GM12801 (cell line): ENCODE data around the gene NAXE.

Source experiments
- TF ChIP-seq, protein P1 (sequence below): IDR thresholded peaks from one replicate; pipeline ENCODE4 v1.5.1; 2011; ENCODE audit warnings: control low read depth; ENCODE audit not compliant: insufficient read length; ENCODE audit errors: extremely low read depth

Gene NAXE

DNA sequence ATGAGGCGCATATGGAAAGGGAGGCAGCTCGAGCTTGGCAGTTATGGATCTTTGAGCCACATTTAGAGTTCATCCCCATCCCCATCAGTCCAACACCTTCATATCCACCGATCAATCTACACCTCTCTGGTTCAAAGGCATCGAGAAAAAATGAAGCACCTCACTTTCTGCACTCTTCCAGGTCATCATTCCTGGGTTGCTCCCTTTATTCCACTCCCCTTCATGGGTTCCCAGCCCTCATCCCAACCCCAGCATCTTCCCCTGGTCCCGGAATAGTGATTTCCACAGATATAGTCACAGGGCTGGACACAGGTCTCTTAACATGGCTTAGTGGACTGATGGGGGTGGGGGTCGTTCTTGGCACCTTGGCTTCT lies 28.0 kb downstream of the NAXE start:
- TF ChIP-seq, protein P1, sequence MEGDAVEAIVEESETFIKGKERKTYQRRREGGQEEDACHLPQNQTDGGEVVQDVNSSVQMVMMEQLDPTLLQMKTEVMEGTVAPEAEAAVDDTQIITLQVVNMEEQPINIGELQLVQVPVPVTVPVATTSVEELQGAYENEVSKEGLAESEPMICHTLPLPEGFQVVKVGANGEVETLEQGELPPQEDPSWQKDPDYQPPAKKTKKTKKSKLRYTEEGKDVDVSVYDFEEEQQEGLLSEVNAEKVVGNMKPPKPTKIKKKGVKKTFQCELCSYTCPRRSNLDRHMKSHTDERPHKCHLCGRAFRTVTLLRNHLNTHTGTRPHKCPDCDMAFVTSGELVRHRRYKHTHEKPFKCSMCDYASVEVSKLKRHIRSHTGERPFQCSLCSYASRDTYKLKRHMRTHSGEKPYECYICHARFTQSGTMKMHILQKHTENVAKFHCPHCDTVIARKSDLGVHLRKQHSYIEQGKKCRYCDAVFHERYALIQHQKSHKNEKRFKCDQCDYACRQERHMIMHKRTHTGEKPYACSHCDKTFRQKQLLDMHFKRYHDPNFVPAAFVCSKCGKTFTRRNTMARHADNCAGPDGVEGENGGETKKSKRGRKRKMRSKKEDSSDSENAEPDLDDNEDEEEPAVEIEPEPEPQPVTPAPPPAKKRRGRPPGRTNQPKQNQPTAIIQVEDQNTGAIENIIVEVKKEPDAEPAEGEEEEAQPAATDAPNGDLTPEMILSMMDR: no peak

DNA sequence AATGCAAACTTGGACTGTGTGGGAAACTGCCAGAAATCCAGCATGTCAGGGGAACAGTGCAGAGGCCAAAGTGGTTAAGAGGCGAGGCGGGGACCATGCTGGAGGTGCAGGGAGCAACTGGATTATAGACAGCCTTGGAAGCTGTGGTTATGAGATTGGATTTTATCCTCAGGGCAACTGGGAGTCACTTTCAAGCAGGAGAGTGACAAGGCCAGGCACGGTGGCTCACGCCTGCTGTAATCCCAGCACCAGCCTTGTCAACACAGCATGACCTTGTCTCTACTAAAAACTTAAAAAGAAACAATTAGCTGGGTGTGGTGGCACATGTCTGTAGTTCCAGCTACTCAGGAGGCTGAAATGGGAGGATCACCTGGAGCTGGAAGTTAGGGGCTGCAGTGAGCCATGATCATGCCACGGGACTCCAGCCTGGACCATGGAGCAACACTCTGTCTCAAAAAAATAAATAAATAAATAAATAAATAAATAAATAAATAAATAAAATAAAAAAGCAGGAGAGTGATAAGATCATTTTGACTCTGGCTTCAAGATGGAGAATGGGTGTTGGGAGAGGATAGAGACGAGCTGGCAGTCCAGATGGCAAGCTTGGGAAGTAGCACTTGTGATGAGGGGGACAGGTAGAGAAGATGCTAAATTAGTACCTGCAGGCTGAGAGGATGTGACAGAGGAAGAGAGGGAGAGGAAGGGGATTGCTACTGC lies 31.2 kb downstream of the NAXE start:
- TF ChIP-seq, protein P1: no peak

DNA sequence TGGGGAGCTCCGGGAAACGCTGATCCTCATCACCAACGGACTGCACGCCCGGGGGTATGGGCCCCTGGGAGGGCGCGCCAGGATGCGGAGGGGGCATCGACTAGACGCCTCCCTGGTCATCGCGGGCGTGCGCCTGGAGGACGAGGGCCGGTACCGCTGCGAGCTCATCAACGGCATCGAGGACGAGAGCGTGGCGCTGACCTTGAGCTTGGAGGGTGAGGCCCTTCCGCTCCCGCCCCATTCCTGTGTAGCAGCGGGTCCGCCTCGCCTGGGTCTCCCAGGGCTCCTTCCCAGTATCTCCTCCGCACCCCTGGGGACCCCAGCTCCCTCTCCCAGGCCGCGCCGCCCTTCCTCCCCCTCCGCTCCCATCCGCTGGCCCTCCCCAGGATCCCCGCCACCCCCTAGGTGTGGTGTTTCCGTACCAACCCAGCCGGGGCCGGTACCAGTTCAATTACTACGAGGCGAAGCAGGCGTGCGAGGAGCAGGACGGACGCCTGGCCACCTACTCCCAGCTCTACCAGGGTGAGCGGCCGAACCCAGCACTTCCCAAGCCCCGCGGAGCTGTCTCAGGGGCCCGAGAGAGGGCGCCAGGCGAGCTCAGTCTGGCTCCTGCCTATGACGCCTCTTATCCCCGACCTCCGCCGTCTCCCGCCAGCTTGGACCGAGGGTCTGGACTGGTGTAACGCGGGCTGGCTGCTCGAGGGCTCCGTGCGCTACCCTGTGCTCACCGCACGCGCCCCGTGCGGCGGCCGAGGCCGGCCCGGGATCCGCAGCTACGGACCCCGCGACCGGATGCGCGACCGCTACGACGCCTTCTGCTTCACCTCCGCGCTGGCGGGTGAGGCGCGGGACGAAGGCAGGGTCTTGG lies 32.6 kb downstream of the NAXE start:
- TF ChIP-seq, protein P1: no peak

DNA sequence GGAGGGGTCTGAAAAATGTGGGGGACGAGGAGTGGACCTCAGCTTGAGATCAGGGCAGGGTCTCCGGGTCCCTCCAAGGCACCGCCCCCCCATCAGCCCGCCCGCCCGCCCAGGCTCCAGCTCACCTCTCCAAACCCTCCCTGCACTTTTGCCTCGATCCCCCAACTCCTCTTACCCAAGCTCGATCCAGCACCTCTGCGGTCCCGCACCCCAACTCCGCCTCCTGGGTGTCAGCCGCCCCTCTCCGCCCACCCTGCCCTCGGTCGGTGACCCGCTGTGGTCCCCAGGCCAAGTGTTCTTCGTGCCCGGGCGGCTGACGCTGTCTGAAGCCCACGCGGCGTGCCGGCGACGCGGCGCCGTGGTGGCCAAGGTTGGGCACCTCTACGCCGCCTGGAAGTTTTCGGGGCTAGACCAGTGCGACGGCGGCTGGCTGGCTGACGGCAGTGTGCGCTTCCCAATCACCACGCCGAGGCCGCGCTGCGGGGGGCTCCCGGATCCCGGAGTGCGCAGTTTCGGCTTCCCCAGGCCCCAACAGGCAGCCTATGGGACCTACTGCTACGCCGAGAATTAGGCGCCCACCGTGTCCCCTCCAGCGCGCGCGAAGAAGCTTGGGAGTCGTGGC lies 33.3 kb downstream of the NAXE start:
- TF ChIP-seq, protein P1: no peak

DNA sequence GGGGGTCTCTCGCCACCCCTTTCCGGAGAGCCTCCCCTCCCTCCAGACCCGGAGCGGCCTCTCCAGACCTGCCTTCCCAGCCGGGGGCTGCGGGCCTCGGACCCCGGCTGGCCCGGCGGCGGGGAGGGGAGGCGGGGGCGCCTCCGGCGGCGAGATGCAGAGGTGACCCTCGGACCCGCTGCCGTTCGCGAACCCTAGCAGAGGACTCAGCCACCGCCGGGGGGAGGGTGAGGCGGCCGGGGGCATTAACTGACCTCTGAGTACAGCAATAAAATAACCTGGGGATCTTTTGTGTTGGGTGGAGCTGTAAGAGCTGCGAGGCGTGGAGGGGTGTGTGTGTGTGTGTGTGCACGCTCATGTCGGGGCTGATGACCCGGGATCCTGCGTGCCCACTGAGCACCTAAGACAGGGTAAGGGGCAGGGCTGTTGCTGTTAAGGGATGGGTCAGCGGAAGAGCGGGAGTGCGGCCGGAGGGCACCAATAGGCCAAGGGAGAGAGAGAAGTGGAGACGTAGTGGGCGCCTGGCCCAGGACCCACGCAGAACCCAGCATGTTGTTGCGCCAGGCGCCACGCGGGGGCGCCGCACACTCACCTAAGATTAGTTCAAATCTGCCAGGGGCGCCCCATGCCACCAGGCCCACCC lies 34.0 kb downstream of the NAXE start:
- TF ChIP-seq, protein P1: no peak

DNA sequence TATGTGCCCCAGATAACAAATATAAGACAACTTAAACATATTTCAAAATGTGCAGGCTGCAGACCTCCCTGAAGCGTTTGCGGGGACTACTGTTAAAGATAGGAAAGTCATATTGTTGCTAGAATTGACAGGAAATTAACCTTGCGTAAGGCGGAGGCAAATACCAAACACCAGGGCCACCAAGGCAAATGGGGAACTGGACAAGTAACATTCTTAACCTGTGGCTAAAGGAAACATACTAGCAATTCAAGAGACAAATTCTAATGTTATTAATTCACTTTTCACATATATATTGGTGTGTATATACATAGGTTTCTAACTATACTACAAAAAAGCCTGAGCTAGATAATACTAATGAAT lies 34.5 kb downstream of the NAXE start:
- TF ChIP-seq, protein P1: no peak

DNA sequence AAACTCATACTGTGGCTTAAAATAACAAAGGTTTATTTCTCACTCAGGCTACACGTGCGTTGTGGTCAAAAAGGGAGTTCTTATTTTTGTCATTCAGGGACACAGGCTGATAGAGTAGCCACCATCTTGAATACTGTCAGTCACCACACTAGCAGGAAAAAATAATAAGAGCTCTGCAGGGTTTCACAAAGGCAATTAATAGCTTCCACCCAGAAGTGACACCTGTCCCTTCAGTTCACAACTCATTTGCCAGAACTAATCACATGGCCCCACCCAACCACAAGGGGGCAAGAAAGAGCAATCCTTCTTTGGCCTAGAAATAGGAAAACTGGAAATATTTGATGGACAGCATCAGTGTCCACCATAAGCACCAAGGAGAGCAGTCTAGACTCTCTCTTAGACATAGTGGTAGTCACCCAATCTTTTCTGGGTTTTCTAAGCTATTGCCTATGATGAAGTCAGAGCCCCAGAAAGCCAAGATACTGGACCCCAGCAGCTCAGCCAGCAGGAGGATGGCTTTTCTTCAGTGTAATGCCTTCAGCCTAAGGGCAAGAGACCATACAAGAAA lies 35.8 kb downstream of the NAXE start:
- TF ChIP-seq, protein P1: no peak
